ENCODE data around the gene TM4SF18. TPM values are rescaled to one million over a fixed set of nuclear protein-coding genes. Genes with fewer than 3 reads are reported as not detected.

Gene TM4SF18
- total RNA-seq, 1 experiment from 2014 or later: 54.5 TPM

DNA sequence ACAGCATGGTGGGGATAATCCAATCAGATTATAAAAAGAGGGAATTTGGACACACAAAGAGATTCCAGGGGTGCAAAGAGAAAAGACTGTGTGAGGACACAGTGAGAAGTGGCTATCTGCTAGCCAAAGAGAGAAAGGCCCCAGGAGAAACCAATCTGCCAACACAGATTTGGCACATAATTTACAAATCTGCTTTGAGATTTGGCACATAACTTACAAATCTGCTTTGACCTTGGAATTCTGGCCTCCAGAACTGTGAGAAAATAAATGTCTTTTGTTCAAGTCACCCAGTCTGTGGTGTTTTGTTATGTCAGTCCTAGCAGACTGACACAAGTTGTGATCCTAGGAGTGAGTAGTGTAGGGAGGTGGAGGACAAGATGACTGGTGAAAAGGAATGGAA, 3.5 kb upstream of the TM4SF18 start:
- in situ Hi-C loops (cut with HindIII; ENCODE audit: low pct_unique_long_range_greater_than_20kb, low sequenced_read_pairs) (no loop called here), intact Hi-C loops (cut with micrococcal nuclease; ENCODE audit: unreplicated experiment) (no loop called here)
- peaks cover 15% of the 10 kb centered on the region; the same call in 1 of the 2 replicates for H3K9me3 ChIP-seq (ENCODE audit: control insufficient read depth, insufficient read depth, low read depth, low read length)
- ChIA-PET CTCF (no interaction called here), POLR2A (no interaction called here)
- H3K4me3 ChIP-seq (ENCODE audit: low read depth in 2 of 2, low read length in 2 of 2): no peak overlapping the region
- H3K27ac ChIP-seq (ENCODE audit: low read length): peak overlapping the region; percentile 100
- DNase-seq (ENCODE audit: low read depth, low spot score) (no peak), ATAC-seq (no peak)
- peaks cover 57% of the 10 kb centered on the region for H3K4me1 ChIP-seq (ENCODE audit: control insufficient read depth, insufficient read depth, low read length)
- no peaks in the 10 kb centered on the region for H3K36me3 ChIP-seq (ENCODE audit: control insufficient read depth, insufficient read depth, low read length)
- H3K27me3 ChIP-seq (ENCODE audit: control insufficient read depth, insufficient read depth, low read length): no peaks in the 10 kb centered on the region
- no TSS peak for BruUV-seq (replicated peaks)
- TF ChIP-seq SIN3A (IDR thresholded peaks at IDR 0.05; ENCODE audit: borderline replicate concordance, insufficient read depth, low read depth, low read length) (no peak), POLR2AphosphoS5 (IDR thresholded peaks at IDR 0.05; ENCODE audit: low read depth, low read length) (no peak), TCF7L2 (IDR thresholded peaks at IDR 0.05; ENCODE audit: low read depth, low read length) (no peak)
- TF ChIP-seq, protein P1, sequence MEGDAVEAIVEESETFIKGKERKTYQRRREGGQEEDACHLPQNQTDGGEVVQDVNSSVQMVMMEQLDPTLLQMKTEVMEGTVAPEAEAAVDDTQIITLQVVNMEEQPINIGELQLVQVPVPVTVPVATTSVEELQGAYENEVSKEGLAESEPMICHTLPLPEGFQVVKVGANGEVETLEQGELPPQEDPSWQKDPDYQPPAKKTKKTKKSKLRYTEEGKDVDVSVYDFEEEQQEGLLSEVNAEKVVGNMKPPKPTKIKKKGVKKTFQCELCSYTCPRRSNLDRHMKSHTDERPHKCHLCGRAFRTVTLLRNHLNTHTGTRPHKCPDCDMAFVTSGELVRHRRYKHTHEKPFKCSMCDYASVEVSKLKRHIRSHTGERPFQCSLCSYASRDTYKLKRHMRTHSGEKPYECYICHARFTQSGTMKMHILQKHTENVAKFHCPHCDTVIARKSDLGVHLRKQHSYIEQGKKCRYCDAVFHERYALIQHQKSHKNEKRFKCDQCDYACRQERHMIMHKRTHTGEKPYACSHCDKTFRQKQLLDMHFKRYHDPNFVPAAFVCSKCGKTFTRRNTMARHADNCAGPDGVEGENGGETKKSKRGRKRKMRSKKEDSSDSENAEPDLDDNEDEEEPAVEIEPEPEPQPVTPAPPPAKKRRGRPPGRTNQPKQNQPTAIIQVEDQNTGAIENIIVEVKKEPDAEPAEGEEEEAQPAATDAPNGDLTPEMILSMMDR (IDR thresholded peaks at IDR 0.05): no peak
- TF ChIP-seq, protein P2, sequence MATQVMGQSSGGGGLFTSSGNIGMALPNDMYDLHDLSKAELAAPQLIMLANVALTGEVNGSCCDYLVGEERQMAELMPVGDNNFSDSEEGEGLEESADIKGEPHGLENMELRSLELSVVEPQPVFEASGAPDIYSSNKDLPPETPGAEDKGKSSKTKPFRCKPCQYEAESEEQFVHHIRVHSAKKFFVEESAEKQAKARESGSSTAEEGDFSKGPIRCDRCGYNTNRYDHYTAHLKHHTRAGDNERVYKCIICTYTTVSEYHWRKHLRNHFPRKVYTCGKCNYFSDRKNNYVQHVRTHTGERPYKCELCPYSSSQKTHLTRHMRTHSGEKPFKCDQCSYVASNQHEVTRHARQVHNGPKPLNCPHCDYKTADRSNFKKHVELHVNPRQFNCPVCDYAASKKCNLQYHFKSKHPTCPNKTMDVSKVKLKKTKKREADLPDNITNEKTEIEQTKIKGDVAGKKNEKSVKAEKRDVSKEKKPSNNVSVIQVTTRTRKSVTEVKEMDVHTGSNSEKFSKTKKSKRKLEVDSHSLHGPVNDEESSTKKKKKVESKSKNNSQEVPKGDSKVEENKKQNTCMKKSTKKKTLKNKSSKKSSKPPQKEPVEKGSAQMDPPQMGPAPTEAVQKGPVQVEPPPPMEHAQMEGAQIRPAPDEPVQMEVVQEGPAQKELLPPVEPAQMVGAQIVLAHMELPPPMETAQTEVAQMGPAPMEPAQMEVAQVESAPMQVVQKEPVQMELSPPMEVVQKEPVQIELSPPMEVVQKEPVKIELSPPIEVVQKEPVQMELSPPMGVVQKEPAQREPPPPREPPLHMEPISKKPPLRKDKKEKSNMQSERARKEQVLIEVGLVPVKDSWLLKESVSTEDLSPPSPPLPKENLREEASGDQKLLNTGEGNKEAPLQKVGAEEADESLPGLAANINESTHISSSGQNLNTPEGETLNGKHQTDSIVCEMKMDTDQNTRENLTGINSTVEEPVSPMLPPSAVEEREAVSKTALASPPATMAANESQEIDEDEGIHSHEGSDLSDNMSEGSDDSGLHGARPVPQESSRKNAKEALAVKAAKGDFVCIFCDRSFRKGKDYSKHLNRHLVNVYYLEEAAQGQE (IDR thresholded peaks at IDR 0.05; ENCODE audit: insufficient read depth in 1 of 2, low read depth in 2 of 2, low read length in 1 of 2): no peak

DNA sequence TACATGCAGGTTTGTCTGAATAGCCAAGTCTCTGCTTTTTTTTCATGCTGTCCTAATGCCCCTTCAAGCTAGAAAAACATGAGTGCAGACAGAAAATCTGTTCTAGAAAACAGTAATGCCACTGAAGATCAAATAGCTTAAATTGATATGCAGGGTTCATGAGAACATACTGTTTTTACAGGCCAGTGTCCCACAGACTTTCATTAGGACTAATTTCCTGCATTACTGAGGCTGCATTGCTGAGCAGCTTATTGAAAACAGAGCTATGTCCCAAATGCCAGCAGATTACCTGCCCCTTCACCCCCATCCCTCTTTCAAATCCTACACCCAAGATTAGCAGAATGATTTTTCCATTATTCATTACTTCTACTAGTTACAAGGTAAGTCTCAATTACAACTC, 665 bp downstream of the TM4SF18 start:
- ATAC-seq: peak; percentile 58
- Histone ChIP-seq H3K9me3 (ENCODE audit: control insufficient read depth, insufficient read depth, low read depth, low read length) (peaks cover 4% of the 10 kb centered on the region; the same call in 1 of the 2 replicates), H3K27ac (ENCODE audit: low read length) (peak overlapping the region; percentile 100), H3K36me3 (ENCODE audit: control insufficient read depth, insufficient read depth, low read length) (peaks cover 6% of the 10 kb centered on the region; the same call in 1 of the 2 replicates), H3K27me3 (ENCODE audit: control insufficient read depth, insufficient read depth, low read length) (no peaks in the 10 kb centered on the region), H3K4me1 (ENCODE audit: control insufficient read depth, insufficient read depth, low read length) (peaks cover 49% of the 10 kb centered on the region), H3K4me3 (ENCODE audit: low read depth in 2 of 2, low read length in 2 of 2) (peak overlapping the region; percentile 45 to 47)
- in situ Hi-C loops (cut with HindIII; ENCODE audit: low pct_unique_long_range_greater_than_20kb, low sequenced_read_pairs) (no loop called here), intact Hi-C loops (cut with micrococcal nuclease; ENCODE audit: unreplicated experiment) (loop anchor here (1.0 to 5.0 kb wide), 4 partner anchors 35 to 375 kb away; no protein-coding TSS in a partner anchor)
- POLR2A ChIA-PET: interaction anchor here (0.5 to 1.1 kb wide), 4 partner anchors 16 to 110 kb away, joined by 3 to 7 read pairs (median 4); no protein-coding TSS in a partner anchor
- no TSS peak for BruUV-seq (replicated peaks)
- DNase-seq (ENCODE audit: low read depth, low spot score): peak; percentile 53
- CTCF ChIA-PET: interaction anchor here (0.6 to 0.7 kb wide), 2 partner anchors 246 to 377 kb away, joined by 3 to 8 read pairs; no protein-coding TSS in a partner anchor
- TF ChIP-seq SIN3A (IDR thresholded peaks at IDR 0.05; ENCODE audit: borderline replicate concordance, insufficient read depth, low read depth, low read length) (no peak), POLR2AphosphoS5 (IDR thresholded peaks at IDR 0.05; ENCODE audit: low read depth, low read length) (peak; percentile 40; the same call in 1 of the 2 replicates)

DNA sequence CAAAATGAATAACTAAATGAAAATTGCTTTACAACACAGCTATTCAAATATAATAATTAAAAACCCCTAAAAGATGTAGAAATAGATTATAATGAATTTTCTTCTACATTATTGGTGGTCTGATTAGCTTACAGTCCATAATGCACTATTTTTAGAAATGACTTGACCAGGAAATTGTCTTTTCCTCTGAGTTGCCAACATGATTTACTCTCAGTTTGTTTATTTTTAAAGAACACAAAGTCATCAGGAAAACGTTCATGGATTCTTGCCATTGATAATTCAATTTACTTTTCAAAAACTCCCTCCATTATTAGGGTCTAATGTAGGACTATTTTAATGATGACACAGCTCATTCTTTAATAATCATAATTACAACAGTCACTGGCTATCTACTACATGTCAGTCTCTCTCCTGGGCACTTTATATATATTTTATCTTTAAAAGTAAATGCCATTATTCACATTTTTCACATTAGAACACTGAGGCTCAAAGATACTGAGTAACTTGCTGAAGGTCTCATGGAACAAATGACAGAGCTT, 1.1 kb downstream of the TM4SF18 start:
- ATAC-seq: no peak
- ChIA-PET POLR2A (interaction anchor here (0.5 to 1.1 kb wide), 4 partner anchors 16 to 110 kb away, joined by 3 to 7 read pairs (median 4); no protein-coding TSS in a partner anchor), CTCF (interaction anchor here (0.6 to 0.7 kb wide), 2 partner anchors 68 to 245 kb away, joined by 3 read pairs; no protein-coding TSS in a partner anchor)
- Histone ChIP-seq H3K27ac (ENCODE audit: low read length) (peak overlapping the region; percentile 100), H3K36me3 (ENCODE audit: control insufficient read depth, insufficient read depth, low read length) (peaks cover 6% of the 10 kb centered on the region; the same call in 1 of the 2 replicates), H3K4me1 (ENCODE audit: control insufficient read depth, insufficient read depth, low read length) (peaks cover 49% of the 10 kb centered on the region), H3K27me3 (ENCODE audit: control insufficient read depth, insufficient read depth, low read length) (no peaks in the 10 kb centered on the region), H3K4me3 (ENCODE audit: low read depth in 2 of 2, low read length in 2 of 2) (peak overlapping the region; percentile 45 to 47), H3K9me3 (ENCODE audit: control insufficient read depth, insufficient read depth, low read depth, low read length) (peaks cover 4% of the 10 kb centered on the region; the same call in 1 of the 2 replicates)
- TF ChIP-seq, protein P1 (IDR thresholded peaks at IDR 0.05): no peak
- no peak for TF ChIP-seq POLR2AphosphoS5 (IDR thresholded peaks at IDR 0.05; ENCODE audit: low read depth, low read length)
- no peak for TF ChIP-seq TCF7L2 (IDR thresholded peaks at IDR 0.05; ENCODE audit: low read depth, low read length)
- TF ChIP-seq SIN3A (IDR thresholded peaks at IDR 0.05; ENCODE audit: borderline replicate concordance, insufficient read depth, low read depth, low read length): no peak
- TF ChIP-seq, protein P2 (IDR thresholded peaks at IDR 0.05; ENCODE audit: insufficient read depth in 1 of 2, low read depth in 2 of 2, low read length in 1 of 2): no peak
- BruUV-seq (replicated peaks): TSS peak; percentile 82
- in situ Hi-C loops (cut with HindIII; ENCODE audit: low pct_unique_long_range_greater_than_20kb, low sequenced_read_pairs): no loop called here
- DNase-seq (ENCODE audit: low read depth, low spot score): no peak
- intact Hi-C loops (cut with micrococcal nuclease; ENCODE audit: unreplicated experiment): loop anchor here (1.0 to 5.0 kb wide), 4 partner anchors 35 to 375 kb away; no protein-coding TSS in a partner anchor
